Ammon's horn (tissue), 1 donor: Measurements from ENCODE around the gene CRKL.
A peak's percentile ranks its signal among the peaks of the same experiment; 100 is the strongest.
"Not testable (repeated sequence)": the region's sequence is repeated elsewhere in the genome, so short reads cannot be mapped to it uniquely, and the experiment has no call there.

Source experiments
- DNase-seq: peaks from one replicate; pipeline ENCODE4 v3.0.0-alpha.2; 2016; ENCODE audit warnings: low spot score

Gene CRKL

GRCh38 chr22:20967697-20968211 is 50.5 kb downstream of the CRKL start:
- no peak for DNase-seq

- DNase-seq = no peak
These were observed 51.2 kb downstream of the CRKL start for GRCh38 chr22:20968281-20968977.

GRCh38 chr22:20970939-20971657 is 53.9 kb downstream of the CRKL start:
- no peak for DNase-seq

- not testable (repeated sequence) for DNase-seq
These were observed 54.9 kb downstream of the CRKL start for GRCh38 chr22:20972014-20972694.

- no peak for DNase-seq
These were observed 55.8 kb downstream of the CRKL start for GRCh38 chr22:20972933-20973577.

- no peak for DNase-seq
These were observed 56.6 kb downstream of the CRKL start for GRCh38 chr22:20973634-20974286.

- DNase-seq = no peak
These were observed 57.2 kb downstream of the CRKL start for GRCh38 chr22:20974336-20974955.

GRCh38 chr22:20975541-20976290 is 58.5 kb downstream of the CRKL start:
- DNase-seq = no peak

- DNase-seq = no peak
These were observed 59.2 kb downstream of the CRKL start for GRCh38 chr22:20976291-20976877.

GRCh38 chr22:20977019-20977418 is 59.8 kb downstream of the CRKL start:
- DNase-seq = no peak

- DNase-seq = no peak
These were observed 60.4 kb downstream of the CRKL start for GRCh38 chr22:20977516-20978170.

- no peak for DNase-seq
These were observed 61.2 kb downstream of the CRKL start for GRCh38 chr22:20978419-20978818.

- DNase-seq = no peak
These were observed 62.1 kb downstream of the CRKL start for GRCh38 chr22:20979243-20979809.

GRCh38 chr22:20979940-20980453 is 62.8 kb downstream of the CRKL start:
- DNase-seq = no peak

GRCh38 chr22:20980523-20980922 is 63.3 kb downstream of the CRKL start:
- no peak for DNase-seq

GRCh38 chr22:20980938-20981722 is 63.9 kb downstream of the CRKL start:
- no peak for DNase-seq

GRCh38 chr22:20981787-20982562 is 64.8 kb downstream of the CRKL start, which contains the start of gene LZTR1:
Gene LZTR1, plus strand, starts transcription at chr22:20982297. Its CDS starts 75 bp downstream, at chr22:20982372.
- DNase-seq = peak; percentile 92
